ENCODE data around the gene GUCD1.

Gene GUCD1

GRCh38 chr22:24501301-24502005, 53.5 kb downstream of the GUCD1 start:
- DNase-seq: no peak

GRCh38 chr22:24500277-24500820, 54.6 kb downstream of the GUCD1 start:
- DNase-seq: no peak

GRCh38 chr22:24499706-24500276, 55.1 kb downstream of the GUCD1 start:
- no peak for DNase-seq

GRCh38 chr22:24498824-24499223, 56.1 kb downstream of the GUCD1 start:
- no peak for DNase-seq

GRCh38 chr22:24497841-24498258, 57.1 kb downstream of the GUCD1 start:
- no peak for DNase-seq

- no peak for DNase-seq
These were observed 58.3 kb downstream of the GUCD1 start for GRCh38 chr22:24496661-24497060.

GRCh38 chr22:24496234-24496633, 58.7 kb downstream of the GUCD1 start:
- no peak for DNase-seq

GRCh38 chr22:24495365-24495675, 59.6 kb downstream of the GUCD1 start:
- no peak for DNase-seq

GRCh38 chr22:24494528-24495364, 60.2 kb downstream of the GUCD1 start, which contains the start of gene UPB1:
UPB1 (plus strand) TSS chr22:24495332; CDS start chr22:24495404, 72 bp downstream.
- DNase-seq: no peak

GRCh38 chr22:24494167-24494527, 60.8 kb downstream of the GUCD1 start:
- DNase-seq: no peak

- DNase-seq: no peak
These were observed 62.5 kb downstream of the GUCD1 start for GRCh38 chr22:24492391-24492790.
